ENCODE measurements around the gene MRS2. TPM values are rescaled to one million over a fixed set of nuclear protein-coding genes. Genes with fewer than 3 reads are reported as not detected.

MRS2 gene
- total RNA-seq, 1 donor from 2014 or later: 20.5 TPM

DNA sequence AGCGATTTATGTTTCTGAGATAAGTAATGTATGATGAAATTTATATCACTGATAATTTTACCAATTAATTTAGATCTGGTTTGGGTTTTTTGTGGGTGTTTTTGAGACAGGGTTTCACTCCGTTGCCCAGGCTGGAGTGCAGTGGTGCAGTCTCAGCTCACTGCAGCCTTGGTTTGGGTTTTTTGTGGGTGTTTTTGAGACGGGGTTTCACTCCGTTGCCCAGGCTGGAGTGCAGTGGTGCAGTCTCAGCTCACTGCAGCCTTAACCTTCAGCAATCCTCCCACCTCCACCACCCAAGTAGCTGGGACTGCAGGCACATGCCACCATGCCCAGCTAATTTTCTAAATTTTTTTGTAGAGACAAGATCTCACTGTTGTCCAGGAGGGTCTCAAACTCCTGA is 13.0 kb downstream of the MRS2 start:
- intact Hi-C loops (cut with DNase I): no loop called here
- no peak for ATAC-seq
- no peak for DNase-seq (ENCODE audit: low spot score)

- ATAC-seq (no peak), DNase-seq (ENCODE audit: low spot score) (no peak)
- intact Hi-C loops (cut with DNase I): no loop called here
Measured at GRCh38 chr6:24419526-24419925, 16.8 kb downstream of the MRS2 start.

- DNase-seq (ENCODE audit: low spot score): no peak
- ATAC-seq: no peak
- intact Hi-C loops (cut with DNase I): no loop called here
Measured at GRCh38 chr6:24425091-24425490, 22.4 kb downstream of the MRS2 start.

GRCh38 chr6:24426729-24427446 is 24.2 kb downstream of the MRS2 start:
- ATAC-seq (no peak), DNase-seq (ENCODE audit: low spot score) (no peak)
- intact Hi-C loops (cut with DNase I): no loop called here

GRCh38 chr6:24428615-24429014 is 25.9 kb downstream of the MRS2 start:
- DNase-seq (ENCODE audit: low spot score): no peak
- ATAC-seq: no peak
- intact Hi-C loops (cut with DNase I): no loop called here

GRCh38 chr6:24429146-24429545 is 26.4 kb downstream of the MRS2 start:
- DNase-seq (ENCODE audit: low spot score) (no peak), ATAC-seq (no peak)
- intact Hi-C loops (cut with DNase I): no loop called here

DNA sequence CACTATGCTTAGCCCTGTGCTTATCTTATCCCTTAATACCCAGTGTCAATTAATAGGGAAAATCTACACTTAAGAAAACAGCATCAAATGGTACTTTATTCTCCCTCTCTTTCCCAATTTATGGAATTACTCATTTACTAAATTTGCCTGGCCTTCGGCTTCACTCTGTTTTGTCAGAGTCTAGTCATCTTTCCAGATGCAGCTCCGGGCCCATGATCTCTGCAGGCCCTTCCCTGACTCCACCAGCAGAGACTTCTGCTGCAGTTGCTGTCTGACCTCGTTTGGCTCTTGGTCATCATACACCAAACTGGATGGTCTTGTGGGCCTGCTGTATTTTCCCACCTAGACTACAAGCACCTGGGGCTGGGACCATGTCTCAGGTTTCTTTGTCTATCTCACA is 27.4 kb downstream of the MRS2 start:
- ATAC-seq (no peak), DNase-seq (ENCODE audit: low spot score) (no peak)
- intact Hi-C loops (cut with DNase I): no loop called here

GRCh38 chr6:24431045-24431451 is 28.3 kb downstream of the MRS2 start:
- intact Hi-C loops (cut with DNase I): no loop called here
- ATAC-seq (no peak), DNase-seq (ENCODE audit: low spot score) (no peak)

DNA sequence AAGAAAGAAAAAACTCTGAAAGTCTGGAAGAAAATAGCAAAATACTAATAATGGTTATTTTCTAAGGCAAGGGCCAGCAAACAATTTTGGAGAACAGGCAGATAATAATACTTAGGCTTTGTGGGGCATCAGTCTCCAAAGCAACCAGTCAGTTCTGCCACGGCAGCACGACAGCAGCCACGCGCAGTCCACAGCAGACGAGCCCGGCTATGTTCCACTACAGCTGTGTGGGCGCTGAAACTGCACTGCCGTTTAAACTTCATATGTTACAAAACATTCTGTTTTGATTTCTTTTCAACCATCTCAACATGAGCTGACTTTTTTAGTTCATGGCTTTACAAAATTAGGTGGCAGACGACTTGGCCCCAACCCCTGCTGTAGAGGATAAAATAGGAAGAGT is 29.9 kb downstream of the MRS2 start:
- DNase-seq (ENCODE audit: low spot score): no peak
- intact Hi-C loops (cut with DNase I): no loop called here
- ATAC-seq: no peak

- DNase-seq (ENCODE audit: low spot score): no peak
- intact Hi-C loops (cut with DNase I): no loop called here
- no peak for ATAC-seq
Measured at GRCh38 chr6:24436979-24437378, 34.2 kb downstream of the MRS2 start.

- intact Hi-C loops (cut with DNase I): no loop called here
Measured at GRCh38 chr6:24439858-24440539, 37.3 kb downstream of the MRS2 start.

DNA sequence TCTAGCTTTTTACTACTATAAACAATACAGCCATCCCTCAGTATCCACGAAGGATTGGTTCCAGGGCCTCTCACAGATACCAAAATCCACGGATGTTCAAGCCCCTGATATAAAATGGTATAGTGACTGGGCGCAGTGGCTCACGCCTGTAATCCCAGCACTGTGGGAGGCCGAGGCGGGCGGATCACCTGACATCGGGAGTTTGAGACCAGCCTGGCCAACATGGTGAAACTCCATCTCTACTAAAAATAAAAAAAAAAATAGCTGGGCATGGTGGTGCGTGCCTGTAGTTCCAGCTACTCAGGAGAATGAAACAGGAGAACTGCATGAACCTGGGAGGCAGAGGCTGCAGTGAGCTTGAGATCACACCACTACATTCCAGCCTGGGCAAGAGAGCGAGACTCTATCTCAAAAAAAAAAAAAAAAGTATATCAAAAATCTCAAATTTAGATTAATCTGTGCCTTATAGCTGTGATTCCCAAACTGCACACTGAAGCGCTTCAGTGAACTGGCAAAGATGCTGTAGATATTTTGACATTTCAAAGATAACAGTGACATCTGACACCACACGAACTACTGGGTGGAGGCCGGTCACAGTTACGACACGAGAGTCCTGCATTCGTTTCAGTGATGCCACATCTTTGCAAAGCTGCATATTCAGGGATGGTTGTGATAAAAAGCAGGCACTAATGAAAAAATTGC is 38.3 kb downstream of the MRS2 start:
- DNase-seq (ENCODE audit: low spot score) (no peak), ATAC-seq (no peak)

More at GRCh38 chr6:24439858-24440539, 37.3 kb downstream of the MRS2 start:
- DNase-seq (ENCODE audit: low spot score): no peak
- ATAC-seq: no peak

GRCh38 chr6:24441599-24441904 is 38.8 kb downstream of the MRS2 start:
- no peak for DNase-seq (ENCODE audit: low spot score)
- intact Hi-C loops (cut with DNase I): no loop called here
- ATAC-seq: no peak

More for the DNA sequence above, 38.3 kb downstream of the MRS2 start:
- intact Hi-C loops (cut with DNase I): no loop called here

GRCh38 chr6:24444588-24444987 is 41.9 kb downstream of the MRS2 start:
- ATAC-seq (no peak), DNase-seq (ENCODE audit: low spot score) (no peak)
- intact Hi-C loops (cut with DNase I): no loop called here

- intact Hi-C loops (cut with DNase I): no loop called here
- DNase-seq (ENCODE audit: low spot score) (no peak), ATAC-seq (no peak)
Measured at GRCh38 chr6:24445704-24446103, 43.0 kb downstream of the MRS2 start.

GRCh38 chr6:24446670-24447069 is 43.9 kb downstream of the MRS2 start:
- intact Hi-C loops (cut with DNase I): no loop called here
- no peak for DNase-seq (ENCODE audit: low spot score)
- ATAC-seq: no peak

DNA sequence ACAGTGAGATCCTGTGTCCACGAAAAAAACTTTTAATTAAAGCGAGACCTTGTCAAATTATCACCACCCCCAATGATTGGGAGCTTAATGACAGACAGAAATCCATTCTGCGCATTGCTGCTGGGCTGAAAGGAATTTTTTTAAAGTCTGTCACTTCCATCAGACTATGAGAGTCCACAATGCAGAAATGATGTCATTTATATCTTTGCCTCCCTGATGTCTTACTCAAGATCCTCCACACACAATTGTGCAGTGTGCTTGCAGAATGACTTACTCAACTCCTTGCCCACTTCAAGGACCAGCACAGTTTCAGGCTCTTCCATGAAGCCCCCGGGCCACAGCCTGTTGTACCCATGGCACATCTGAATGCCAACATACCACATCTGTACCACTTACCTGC is 45.7 kb downstream of the MRS2 start:
- ATAC-seq (no peak), DNase-seq (ENCODE audit: low spot score) (no peak)
- intact Hi-C loops (cut with DNase I): no loop called here

DNA sequence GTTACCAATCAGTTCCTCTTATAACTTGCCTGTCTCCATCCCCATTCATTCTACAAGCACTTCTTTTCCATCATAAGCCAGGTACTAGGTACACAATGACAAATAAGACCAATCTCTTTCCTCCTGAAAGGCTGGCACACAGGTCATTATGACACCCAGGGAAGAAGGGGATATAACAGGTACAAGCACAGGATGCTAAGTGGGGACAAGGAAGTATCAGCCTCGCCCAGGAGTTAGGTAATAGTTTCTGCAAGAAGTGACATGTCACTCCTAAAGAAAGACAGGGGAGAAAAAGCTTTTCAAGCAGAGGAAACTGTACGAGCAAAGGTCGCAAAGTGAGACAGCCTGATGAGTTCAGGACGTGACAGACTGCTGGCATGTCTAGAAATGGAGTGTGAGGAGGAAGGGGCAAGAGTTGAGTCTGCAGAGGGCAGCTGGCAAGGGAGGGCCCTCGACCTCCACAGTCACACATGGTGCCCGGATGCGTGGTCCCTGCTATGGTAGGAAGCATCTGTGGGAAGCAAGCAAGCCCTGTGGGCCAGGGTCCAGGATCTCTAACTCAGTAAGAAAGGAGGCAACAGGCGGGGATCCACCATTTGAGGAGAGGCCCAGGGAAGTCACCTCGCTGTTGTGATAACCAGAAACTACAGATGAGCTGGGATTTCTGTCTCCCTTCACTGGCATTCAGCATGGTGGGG is 46.2 kb downstream of the MRS2 start:
- no peak for DNase-seq (ENCODE audit: low spot score)
- ATAC-seq: no peak
- intact Hi-C loops (cut with DNase I): no loop called here

DNA sequence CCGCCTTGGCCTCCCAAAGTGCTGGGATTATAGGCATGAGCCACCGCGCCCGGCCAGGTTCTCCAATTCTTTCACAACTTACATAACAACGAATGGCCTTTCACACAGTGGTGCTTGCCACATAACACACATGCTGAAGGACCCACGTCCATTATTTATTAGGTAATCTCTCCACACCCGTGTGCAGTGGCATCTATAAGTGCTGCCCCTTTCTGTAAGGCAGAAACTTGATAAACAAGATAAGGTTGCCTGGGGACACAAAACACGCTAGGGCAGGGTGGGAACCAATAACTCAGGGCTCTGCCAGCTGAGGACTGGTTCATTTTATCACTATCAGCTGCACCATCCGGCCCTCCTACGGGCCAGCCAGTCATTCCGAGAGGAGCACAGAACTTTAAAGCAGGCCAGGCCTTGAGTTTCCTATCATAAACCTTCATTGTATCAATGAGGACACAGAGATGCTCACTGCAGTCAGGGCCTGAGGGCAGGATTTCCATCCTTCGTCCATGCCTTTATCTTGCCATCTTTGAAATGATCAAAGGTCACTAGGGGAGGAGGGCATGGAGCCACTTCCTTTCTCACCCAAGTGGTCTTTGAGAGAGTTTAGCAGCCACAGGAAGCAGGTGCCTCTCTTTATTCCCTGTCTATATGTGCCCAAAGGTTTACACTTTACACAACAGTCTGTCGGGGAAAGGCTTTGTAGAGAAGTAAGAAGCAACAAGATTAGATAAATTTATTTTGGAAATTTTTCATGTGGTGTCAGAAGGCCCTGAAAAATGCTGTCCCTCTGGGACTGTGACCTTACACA is 49.0 kb downstream of the MRS2 start:
- intact Hi-C loops (cut with DNase I): no loop called here
- no peak for ATAC-seq
- no peak for DNase-seq (ENCODE audit: low spot score)
